GM12878 (cell line): Measurements from ENCODE around the gene GGT6. TPM values are rescaled to one million over a fixed set of nuclear protein-coding genes. Genes with fewer than 3 reads are reported as not detected.

Experiments used
- ATAC-seq: fragments of 200-7000 bp; cut with Tn5 transposase; 3 replicates; pipeline ENCODE4 v1.9.1; 2020; ENCODE audit warnings: mild to moderate bottlenecking, moderate library complexity
- BruUV-seq: library from RNA; stranded (reverse); fragments of 400-500 nt; replicated peaks from 2 replicates; lab custom pipeline; 2021; lab: Mats Ljungman, UMichigan
- CTCF ChIA-PET: fragments of 300-600 bp; sonication (Branson Sonifier 250); formaldehyde crosslinking; extraction: SDS; loops from one replicate; lab custom pipeline; 2021; ENCODE audit warnings: inconsistent platforms; lab: Yijun Ruan, JAX
- POLR2A ChIA-PET: fragments of 350-600 bp; formaldehyde crosslinking; extraction: SDS; loops from one replicate; lab custom pipeline; 2021; ENCODE audit warnings: inconsistent platforms; lab: Charles Lee
- RAD21 ChIA-PET: fragments of 300-600 bp; sonication (Branson Sonifier 250); formaldehyde crosslinking; loops from one replicate; lab custom pipeline; 2023; ENCODE audit warnings: antibody characterized with exemption; ENCODE audit not compliant: unreplicated experiment; lab: Charles Lee
- SMC1A ChIA-PET: fragments of 300-600 bp; sonication (Branson Sonifier 250); formaldehyde crosslinking; loops from one replicate; lab custom pipeline; 2023; ENCODE audit not compliant: unreplicated experiment, uncharacterized antibody; lab: Charles Lee
- DNase-seq: peaks from one replicate; pipeline ENCODE4 v3.0.0-alpha.2; 2011; ENCODE audit warnings: low read depth, low spot score
- FAIRE-seq: peaks from 3 replicates; lab custom pipeline; 2011; peaks lifted over from hg19 to GRCh38; lab: Jason Lieb, UNC
- H2AFZ ChIP-seq: 2 replicates; pipeline ENCODE4 v1.6.0; 2011; ENCODE audit warnings: low read depth, low read length, control low read depth; ENCODE audit not compliant: control insufficient read depth
- H3K27ac ChIP-seq: 2 replicates; pipeline ENCODE4 v1.5.1; 2011; ENCODE audit warnings: control low read depth; ENCODE audit not compliant: control insufficient read depth, insufficient read depth
- H3K27me3 ChIP-seq, 2 experiments: replicated peaks in 1 of 2; 2 replicates each; pipeline versions ENCODE4 v1.6.0 to v1.6.1; 2011; ENCODE audit warnings: low read length in 1 of 2; ENCODE audit not compliant: control insufficient read depth in 2 of 2, insufficient read depth in 2 of 2
- H3K36me3 ChIP-seq, 2 experiments: 2 replicates each; pipeline ENCODE4 v1.5.1; 2011; ENCODE audit warnings: low read length in 1 of 2; ENCODE audit not compliant: control insufficient read depth in 2 of 2, insufficient read depth in 2 of 2
- H3K4me1 ChIP-seq: 2 replicates; pipeline ENCODE4 v1.6.1; 2011; ENCODE audit warnings: mild to moderate bottlenecking, low read length, moderate library complexity, mixed read lengths; ENCODE audit not compliant: control insufficient read depth, insufficient read depth
- H3K4me2 ChIP-seq: 2 replicates; pipeline ENCODE4 v1.6.0; 2011; ENCODE audit warnings: control low read depth; ENCODE audit not compliant: control insufficient read depth, insufficient read depth
- H3K4me3 ChIP-seq: fragments of 200-600 bp; sonication (generic); 2 replicates; pipeline ENCODE4 v1.5.1; 2016
- H3K79me2 ChIP-seq: 2 replicates; pipeline ENCODE4 v1.6.0; 2011; ENCODE audit warnings: low read length; ENCODE audit not compliant: control insufficient read depth, insufficient read depth
- H3K9ac ChIP-seq: 2 replicates; pipeline ENCODE4 v1.8.0; 2011; ENCODE audit warnings: low read length, control low read depth, mixed read lengths; ENCODE audit not compliant: control insufficient read depth, insufficient read depth
- H3K9me3 ChIP-seq: replicated peaks from 3 replicates; pipeline ENCODE4 v1.5.1; 2011; ENCODE audit warnings: mild to moderate bottlenecking, low read length; ENCODE audit not compliant: control insufficient read depth, insufficient read depth
- H4K20me1 ChIP-seq: 2 replicates; pipeline ENCODE4 v1.6.0; 2011; ENCODE audit not compliant: control insufficient read depth, insufficient read depth
- ASH2L ChIP-seq: fragments of 300-600, 200-600 bp; sonication (generic); IDR thresholded peaks from 2 replicates; pipeline ENCODE4 v1.6.1; 2017; ENCODE audit warnings: low read depth, mild to moderate bottlenecking, borderline replicate concordance
- CBX5 ChIP-seq: sonication (generic); IDR thresholded peaks from 2 replicates; pipeline ENCODE4 v1.6.1; 2016; ENCODE audit warnings: low read depth, moderate library complexity, mild to moderate bottlenecking, inconsistent platforms
- CHD1 ChIP-seq: IDR thresholded peaks from 2 replicates; pipeline ENCODE4 v1.6.1; 2012; ENCODE audit warnings: low read depth, low read length, improper control_type of control experiment
- DPF2 ChIP-seq: fragments of 450-650 bp; IDR thresholded peaks from 2 replicates; pipeline ENCODE4 v1.6.1; 2017; ENCODE audit warnings: mild to moderate bottlenecking
- E2F4 ChIP-seq: IDR thresholded peaks from 2 replicates; pipeline ENCODE4 v1.6.1; 2012; ENCODE audit warnings: low read depth, low read length, improper control_type of control experiment
- JUNB ChIP-seq: IDR thresholded peaks from 2 replicates; pipeline ENCODE4 v1.6.1; 2016; ENCODE audit warnings: antibody characterized with exemption, mild to moderate bottlenecking
- KLF5 ChIP-seq: fragments of 450-650 bp; IDR thresholded peaks from 2 replicates; pipeline ENCODE4 v1.6.1; 2014; ENCODE audit warnings: mild to moderate bottlenecking; ENCODE audit not compliant: partially characterized antibody
- LARP7 ChIP-seq: fragments of 450-650 bp; IDR thresholded peaks from 2 replicates; pipeline ENCODE4 v1.6.1; 2017; ENCODE audit warnings: mild to moderate bottlenecking
- MEF2A ChIP-seq: IDR thresholded peaks from 2 replicates; pipeline ENCODE4 v1.6.1; 2011; ENCODE audit warnings: low read depth, mild to moderate bottlenecking, low read length, moderate library complexity; ENCODE audit not compliant: insufficient read depth
- PAX5 ChIP-seq: IDR thresholded peaks from 2 replicates; pipeline ENCODE4 v1.6.1; 2011; ENCODE audit warnings: low read depth, low read length, borderline replicate concordance
- RUNX3 ChIP-seq: IDR thresholded peaks from 2 replicates; pipeline ENCODE4 v1.6.1; 2012; ENCODE audit warnings: low read length, inconsistent platforms
- WGBS: methylation state at CpG from one replicate; pipeline ENCODE4 v1.1.6; 2016; ENCODE audit warnings: low lambda C conversion rate; ENCODE audit not compliant: insufficient replicate concordance, insufficient coverage; ENCODE audit errors: missing lambda C conversion rate; 5-methylcytosine and 5-hydroxymethylcytosine counted together
- in situ Hi-C: fragments of 300-500 bp; cut with MboI; formaldehyde crosslinking; loops from 9 replicates; pipeline ENCODE4 v1.14.3; 2018; ENCODE audit warnings: mixed read lengths
- intact Hi-C: fragments of 100-400 bp; cut with micrococcal nuclease; formaldehyde crosslinking; loops from one replicate; pipeline ENCODE4 v1.14.2; 2022; ENCODE audit not compliant: unreplicated experiment
- polyA plus RNA-seq, 11 experiments: library from polyadenylated mRNA; depleted of rRNA in 4 of 11; unstranded in 6 of 11; stranded (reverse) in 5 of 11; fragments of >200 nt; fragmentation: Nextera tagmentation in 4 of 11; fragmentation: Illumina TruSeq in 1 of 11; extraction: Ambion mirVana in 4 of 11; extraction: Trizol in 1 of 11; gene quantifications; 1 replicate in 1 of 11; 2 replicates in 10 of 11; pipeline versions ENCODE4 v1.2.1 to v1.2.3, GENCODE V29; 2011 to 2016; ENCODE audit warnings: inconsistent platforms in 2 of 11, missing spikeins in 2 of 11, low read depth in 1 of 11
- total RNA-seq, 4 experiments: library from RNA; depleted of rRNA in 3 of 4; stranded (reverse); fragments of >200 nt in 3 of 4; fragmentation: Illumina TruSeq in 1 of 4; extraction: Trizol in 1 of 4; gene quantifications; 2 replicates each; pipeline versions ENCODE4 v1.2.1 to v1.2.3, GENCODE V29; 2013 to 2021

GGT6 gene
- total and polyA plus RNA-seq, 10 of the 15 experiments (the other 5 are each of a cell fraction or from before 2014, with no cell fraction given) = 0.01 to 0.26 (median 0.13) TPM; not detected in 5

GRCh38 chr17:4593021-4593421 is 32.6 kb upstream of the GGT6 start:
- DNase-seq = no peak
- H3K4me3 ChIP-seq = no peak overlapping the region
- H3K79me2 ChIP-seq = no peaks in the 10 kb centered on the region
- ChIA-PET CTCF (interaction anchor here (0.7 kb wide), 1 partner anchor 26 kb away, joined by 3 read pairs; no protein-coding TSS in a partner anchor), SMC1A (no interaction called here), POLR2A (no interaction called here), RAD21 (no interaction called here)
- no peak for FAIRE-seq
- H4K20me1 ChIP-seq = no peaks in the 10 kb centered on the region; the same call in 1 of the 2 replicates
- no peak overlapping the region for H3K9ac ChIP-seq
- H3K36me3 ChIP-seq = no peaks in the 10 kb centered on the region
- BruUV-seq = no TSS peak
- H3K4me1 ChIP-seq = no peaks in the 10 kb centered on the region
- no peak for ATAC-seq
- intact Hi-C loops (no loop called here), in situ Hi-C loops (no loop called here)
- no peak overlapping the region for H2AFZ ChIP-seq
- no peaks in the 10 kb centered on the region for H3K9me3 ChIP-seq
- peaks cover 3 to 4% of the 10 kb centered on the region in 2 experiments; a peak in 3 of 4 replicates for H3K27me3 ChIP-seq
- TF ChIP-seq MEF2A (no peak), JUNB (no peak), PAX5 (no peak), ASH2L (no peak)
- H3K4me2 ChIP-seq = no peak overlapping the region
- WGBS = 22% methylated on average over 14 of the region's 14 CpGs
- no peak overlapping the region for H3K27ac ChIP-seq

- 21% methylated on average over 11 of the region's 11 CpGs for WGBS
- Histone ChIP-seq H3K4me1 (no peaks in the 10 kb centered on the region), H4K20me1 (no peaks in the 10 kb centered on the region; the same call in 1 of the 2 replicates), H3K79me2 (no peaks in the 10 kb centered on the region), H2AFZ (no peak overlapping the region), H3K4me3 (no peak overlapping the region), H3K9ac (no peak overlapping the region), H3K36me3 (no peaks in the 10 kb centered on the region), H3K27ac (no peak overlapping the region), H3K4me2 (no peak overlapping the region), H3K27me3 (peaks cover 3 to 4% of the 10 kb centered on the region in 2 experiments; a peak in 3 of 4 replicates), H3K9me3 (no peaks in the 10 kb centered on the region)
- FAIRE-seq (no peak), DNase-seq (no peak), ATAC-seq (no peak)
- RAD21 ChIA-PET = no interaction called here
- POLR2A ChIA-PET = no interaction called here
- in situ Hi-C loops = no loop called here
- CTCF ChIA-PET = no interaction called here
- SMC1A ChIA-PET = no interaction called here
- BruUV-seq = no TSS peak
- TF ChIP-seq DPF2 (no peak), KLF5 (no peak), RUNX3 (no peak), E2F4 (no peak), CHD1 (no peak), LARP7 (no peak), CBX5 (no peak)
- intact Hi-C loops = no loop called here
Observed at GRCh38 chr17:4592240-4593005, 32.0 kb upstream of the GGT6 start.
